ENCODE measurements around the gene B4GALT5. TPM values are rescaled to one million over a fixed set of nuclear protein-coding genes. Genes with fewer than 3 reads are reported as not detected.

The B4GALT5 gene
- total RNA-seq, 2 experiments from 2014 or later: 9.8 to 18.8 TPM

GRCh38 chr20:49759266-49759950 is 45.7 kb upstream of the B4GALT5 start:
- Histone ChIP-seq H3K9me2 (ENCODE audit: insufficient read depth, low read length) (no peaks in the 10 kb centered on the region), H3K27ac (ENCODE audit: low read depth, low read length, poor library complexity, severe bottlenecking) (no peak overlapping the region), H3K4me1 (ENCODE audit: insufficient read depth, low read length, poor library complexity, severe bottlenecking) (no peaks in the 10 kb centered on the region), H2AFZ (ENCODE audit: low read length) (no peak overlapping the region), H3K4me3 (ENCODE audit: low read depth, low read length, poor library complexity, severe bottlenecking) (no peak overlapping the region), H3K79me2 (ENCODE audit: insufficient read depth, low read depth, low read length) (no peaks in the 10 kb centered on the region), H3K36me3 (ENCODE audit: insufficient read depth, low read length) (no peaks in the 10 kb centered on the region), H4K20me1 (ENCODE audit: insufficient read depth, low read length) (no peaks in the 10 kb centered on the region), H3K9me3 (ENCODE audit: low read length) (no peaks in the 10 kb centered on the region), H3K4me2 (ENCODE audit: low read length) (no peak overlapping the region)
- intact Hi-C loops (cut with micrococcal nuclease; ENCODE audit: unreplicated experiment): no loop called here
- BruUV-seq (replicated peaks): no TSS peak
- CTCF ChIA-PET (ENCODE audit: unreplicated experiment): no interaction called here
- POLR2A ChIA-PET: no interaction called here
- DNase-seq (ENCODE audit: low spot score): no peak
- no peak for TF ChIP-seq CTCF (conservative IDR thresholded peaks at IDR 0.05; ENCODE audit: low read length)
- no peak for TF ChIP-seq EZH2phosphoT487 (IDR thresholded peaks at IDR 0.05; ENCODE audit: borderline replicate concordance, low read depth, low read length)

DNA sequence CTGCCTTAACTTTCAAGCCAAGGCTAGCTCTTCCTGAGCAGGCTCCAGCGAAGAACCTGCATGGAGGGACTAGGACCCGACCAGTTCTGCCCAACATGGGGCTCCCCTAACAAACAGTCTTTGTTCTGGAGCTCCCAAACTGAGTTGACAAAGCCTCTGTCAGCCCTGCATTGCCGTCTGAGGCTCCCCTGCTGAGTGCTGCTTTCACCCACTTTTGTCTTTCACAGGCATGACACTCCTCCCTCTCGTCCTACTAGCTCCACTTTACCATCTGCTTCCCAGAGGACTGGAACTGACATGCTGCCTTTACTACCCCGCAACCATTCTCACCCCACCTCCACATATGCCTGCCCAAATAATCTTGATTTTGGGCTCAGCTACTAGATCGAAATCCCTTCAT is 45.1 kb upstream of the B4GALT5 start:
- Histone ChIP-seq H3K4me2 (ENCODE audit: low read length) (no peak overlapping the region), H3K9me2 (ENCODE audit: insufficient read depth, low read length) (no peaks in the 10 kb centered on the region), H4K20me1 (ENCODE audit: insufficient read depth, low read length) (no peaks in the 10 kb centered on the region), H3K27ac (ENCODE audit: low read depth, low read length, poor library complexity, severe bottlenecking) (no peak overlapping the region), H2AFZ (ENCODE audit: low read length) (no peak overlapping the region), H3K4me1 (ENCODE audit: insufficient read depth, low read length, poor library complexity, severe bottlenecking) (peaks cover under 1% of the 10 kb centered on the region), H3K9me3 (ENCODE audit: low read length) (no peaks in the 10 kb centered on the region), H3K36me3 (ENCODE audit: insufficient read depth, low read length) (no peaks in the 10 kb centered on the region), H3K79me2 (ENCODE audit: insufficient read depth, low read depth, low read length) (no peaks in the 10 kb centered on the region), H3K4me3 (ENCODE audit: low read depth, low read length, poor library complexity, severe bottlenecking) (no peak overlapping the region)
- ChIA-PET CTCF (ENCODE audit: unreplicated experiment) (no interaction called here), POLR2A (no interaction called here)
- TF ChIP-seq EZH2phosphoT487 (IDR thresholded peaks at IDR 0.05; ENCODE audit: borderline replicate concordance, low read depth, low read length) (no peak), CTCF (conservative IDR thresholded peaks at IDR 0.05; ENCODE audit: low read length) (no peak)
- intact Hi-C loops (cut with micrococcal nuclease; ENCODE audit: unreplicated experiment): no loop called here
- no peak for DNase-seq (ENCODE audit: low spot score)
- no TSS peak for BruUV-seq (replicated peaks)

- no peak for DNase-seq (ENCODE audit: low spot score)
- Histone ChIP-seq H3K36me3 (ENCODE audit: insufficient read depth, low read length) (no peaks in the 10 kb centered on the region), H3K9me2 (ENCODE audit: insufficient read depth, low read length) (no peaks in the 10 kb centered on the region), H3K4me2 (ENCODE audit: low read length) (no peak overlapping the region), H3K9me3 (ENCODE audit: low read length) (no peaks in the 10 kb centered on the region), H3K4me3 (ENCODE audit: low read depth, low read length, poor library complexity, severe bottlenecking) (no peak overlapping the region), H2AFZ (ENCODE audit: low read length) (no peak overlapping the region), H3K27ac (ENCODE audit: low read depth, low read length, poor library complexity, severe bottlenecking) (no peak overlapping the region), H3K4me1 (ENCODE audit: insufficient read depth, low read length, poor library complexity, severe bottlenecking) (peaks cover 12% of the 10 kb centered on the region), H4K20me1 (ENCODE audit: insufficient read depth, low read length) (no peaks in the 10 kb centered on the region), H3K79me2 (ENCODE audit: insufficient read depth, low read depth, low read length) (no peaks in the 10 kb centered on the region)
- intact Hi-C loops (cut with micrococcal nuclease; ENCODE audit: unreplicated experiment): no loop called here
- CTCF ChIA-PET (ENCODE audit: unreplicated experiment): no interaction called here
- POLR2A ChIA-PET: interaction anchor here (0.6 to 0.7 kb wide), 2 partner anchors 39 to 175 kb away, joined by 4 to 6 read pairs; no protein-coding TSS in a partner anchor
- no TSS peak for BruUV-seq (replicated peaks)
- TF ChIP-seq EZH2phosphoT487 (IDR thresholded peaks at IDR 0.05; ENCODE audit: borderline replicate concordance, low read depth, low read length): no peak
- no peak for TF ChIP-seq CTCF (conservative IDR thresholded peaks at IDR 0.05; ENCODE audit: low read length)
These were observed 43.9 kb upstream of the B4GALT5 start for GRCh38 chr20:49757597-49757996.
